Measurements from ENCODE around the gene EEFSEC. TPM values are rescaled to one million over a fixed set of nuclear protein-coding genes. Genes with fewer than 3 reads are reported as not detected.

Gene EEFSEC
- total RNA-seq, 1 experiment from 2014 or later, result 9.6 TPM

DNA sequence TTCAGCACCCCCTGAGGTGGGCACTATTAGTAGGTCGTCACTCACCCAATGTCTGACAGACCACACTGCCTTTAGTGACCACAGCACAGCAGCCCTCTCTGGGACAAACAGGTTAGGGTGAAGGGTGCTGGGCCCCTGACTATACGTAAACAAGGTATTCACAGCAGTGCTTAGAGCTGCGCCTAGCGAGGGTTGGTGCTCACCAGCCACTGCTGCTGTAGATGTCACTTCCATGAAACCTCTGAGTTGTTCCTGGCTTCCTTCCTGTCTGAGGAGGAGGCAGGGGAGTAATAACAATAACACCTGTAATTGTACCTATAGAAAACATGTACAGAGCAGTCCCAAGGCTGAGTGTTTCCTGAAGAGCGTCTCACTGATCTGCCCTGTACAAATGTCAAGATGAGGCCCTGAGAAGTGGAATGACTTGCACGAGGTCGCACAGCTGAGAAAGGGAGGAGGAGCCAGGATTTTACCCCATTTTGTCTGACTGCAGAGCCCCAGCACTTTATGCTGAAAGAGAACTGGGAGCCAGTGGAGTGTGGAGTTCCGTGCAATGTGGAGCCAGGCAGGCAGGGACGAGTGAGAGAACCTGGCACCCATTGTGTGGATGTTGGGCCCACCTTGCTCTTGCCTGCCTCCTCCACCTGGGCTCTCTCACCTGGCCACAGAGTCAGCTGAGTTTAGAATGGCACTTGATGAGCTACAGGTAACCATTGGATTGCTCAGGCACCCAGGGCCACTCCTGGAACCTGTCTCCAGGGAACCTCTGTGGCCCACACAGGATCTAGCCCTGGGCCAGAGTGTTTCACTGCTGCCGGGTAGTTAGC lies 219.6 kb downstream of the EEFSEC start:
- no peaks in the 10 kb centered on the region for H3K9me3 ChIP-seq (ENCODE audit: low read length)
- DNase-seq (no peak), ATAC-seq (no peak)
- no peak overlapping the region for H2AFZ ChIP-seq (ENCODE audit: low read length)
- no peak overlapping the region for H3K4me2 ChIP-seq (ENCODE audit: low read length)
- ChIA-PET POLR2A (ENCODE audit: unreplicated experiment) (no interaction called here), CTCF (no interaction called here)
- H3K79me2 ChIP-seq (ENCODE audit: low read length), result no peaks in the 10 kb centered on the region
- intact Hi-C loops (cut with micrococcal nuclease), result no loop called here
- H3K4me1 ChIP-seq (ENCODE audit: insufficient read depth, low read length), result no peaks in the 10 kb centered on the region
- H4K20me1 ChIP-seq (ENCODE audit: low read length), result no peaks in the 10 kb centered on the region
- no peaks in the 10 kb centered on the region for H3F3A ChIP-seq (ENCODE audit: low read length, unreplicated experiment)
- H3K27ac ChIP-seq (ENCODE audit: low read length), result no peak overlapping the region
- H3K27me3 ChIP-seq (ENCODE audit: low read length), result no peaks in the 10 kb centered on the region
- H3K36me3 ChIP-seq (ENCODE audit: low read depth, low read length), result no peaks in the 10 kb centered on the region
- no peaks in the 10 kb centered on the region for H3K9me2 ChIP-seq (replicated peaks; ENCODE audit: low read length)
- TF ChIP-seq EZH2phosphoT487 (IDR thresholded peaks at IDR 0.05; ENCODE audit: borderline replicate concordance, low read length) (no peak), CTCF (conservative IDR thresholded peaks at IDR 0.05; ENCODE audit: low read depth, low read length) (no peak), EZH2 (IDR thresholded peaks at IDR 0.05; ENCODE audit: low read length, unreplicated experiment) (no peak)
- no peak overlapping the region for H3K9ac ChIP-seq (ENCODE audit: low read length)
- no TSS peak for BruUV-seq (replicated peaks)
- H3K4me3 ChIP-seq (ENCODE audit: low read length), result no peak overlapping the region

GRCh38 chr3:128374746-128375445 lies 221.6 kb downstream of the EEFSEC start:
- Histone ChIP-seq H3F3A (ENCODE audit: low read length, unreplicated experiment) (no peaks in the 10 kb centered on the region), H2AFZ (ENCODE audit: low read length) (no peak overlapping the region), H3K9ac (ENCODE audit: low read length) (no peak overlapping the region), H3K9me2 (replicated peaks; ENCODE audit: low read length) (no peaks in the 10 kb centered on the region), H3K36me3 (ENCODE audit: low read depth, low read length) (no peaks in the 10 kb centered on the region), H4K20me1 (ENCODE audit: low read length) (no peaks in the 10 kb centered on the region), H3K4me1 (ENCODE audit: insufficient read depth, low read length) (no peaks in the 10 kb centered on the region), H3K9me3 (ENCODE audit: low read length) (no peaks in the 10 kb centered on the region), H3K4me2 (ENCODE audit: low read length) (no peak overlapping the region), H3K4me3 (ENCODE audit: low read length) (no peak overlapping the region), H3K27ac (ENCODE audit: low read length) (no peak overlapping the region), H3K79me2 (ENCODE audit: low read length) (no peaks in the 10 kb centered on the region), H3K27me3 (ENCODE audit: low read length) (no peaks in the 10 kb centered on the region)
- BruUV-seq (replicated peaks), result no TSS peak
- ATAC-seq (no peak), DNase-seq (no peak)
- ChIA-PET CTCF (no interaction called here), POLR2A (ENCODE audit: unreplicated experiment) (no interaction called here)
- no peak for TF ChIP-seq EZH2 (IDR thresholded peaks at IDR 0.05; ENCODE audit: low read length, unreplicated experiment)
- no peak for TF ChIP-seq EZH2phosphoT487 (IDR thresholded peaks at IDR 0.05; ENCODE audit: borderline replicate concordance, low read length)
- TF ChIP-seq CTCF (conservative IDR thresholded peaks at IDR 0.05; ENCODE audit: low read depth, low read length), result no peak
- intact Hi-C loops (cut with micrococcal nuclease), result no loop called here

GRCh38 chr3:128376516-128376915 lies 223.2 kb downstream of the EEFSEC start:
- TF ChIP-seq EZH2 (IDR thresholded peaks at IDR 0.05; ENCODE audit: low read length, unreplicated experiment), result no peak
- no peak for TF ChIP-seq CTCF (conservative IDR thresholded peaks at IDR 0.05; ENCODE audit: low read depth, low read length)
- no peak for TF ChIP-seq EZH2phosphoT487 (IDR thresholded peaks at IDR 0.05; ENCODE audit: borderline replicate concordance, low read length)
- Histone ChIP-seq H3K9me2 (replicated peaks; ENCODE audit: low read length) (no peaks in the 10 kb centered on the region), H3K27ac (ENCODE audit: low read length) (no peak overlapping the region), H3K4me2 (ENCODE audit: low read length) (no peak overlapping the region), H3K27me3 (ENCODE audit: low read length) (no peaks in the 10 kb centered on the region), H3F3A (ENCODE audit: low read length, unreplicated experiment) (no peaks in the 10 kb centered on the region), H3K9me3 (ENCODE audit: low read length) (no peaks in the 10 kb centered on the region), H4K20me1 (ENCODE audit: low read length) (no peaks in the 10 kb centered on the region), H3K36me3 (ENCODE audit: low read depth, low read length) (no peaks in the 10 kb centered on the region), H3K9ac (ENCODE audit: low read length) (no peak overlapping the region), H3K79me2 (ENCODE audit: low read length) (no peaks in the 10 kb centered on the region), H2AFZ (ENCODE audit: low read length) (no peak overlapping the region), H3K4me3 (ENCODE audit: low read length) (no peak overlapping the region), H3K4me1 (ENCODE audit: insufficient read depth, low read length) (peaks cover under 1% of the 10 kb centered on the region; the same call in 1 of the 2 replicates)
- ATAC-seq (no peak), DNase-seq (no peak)
- intact Hi-C loops (cut with micrococcal nuclease), result no loop called here
- ChIA-PET CTCF (no interaction called here), POLR2A (ENCODE audit: unreplicated experiment) (no interaction called here)
- no TSS peak for BruUV-seq (replicated peaks)

Measured in PC-3 (cell line).